IPS-NIHi7 (cell line): Measurements from ENCODE around the gene SNCG.

Experiments used
- DNase-seq: peaks from one replicate; pipeline ENCODE4 v3.0.0; 2012; ENCODE audit warnings: mixed read lengths; ENCODE audit errors: extremely low spot score

Gene SNCG

DNA sequence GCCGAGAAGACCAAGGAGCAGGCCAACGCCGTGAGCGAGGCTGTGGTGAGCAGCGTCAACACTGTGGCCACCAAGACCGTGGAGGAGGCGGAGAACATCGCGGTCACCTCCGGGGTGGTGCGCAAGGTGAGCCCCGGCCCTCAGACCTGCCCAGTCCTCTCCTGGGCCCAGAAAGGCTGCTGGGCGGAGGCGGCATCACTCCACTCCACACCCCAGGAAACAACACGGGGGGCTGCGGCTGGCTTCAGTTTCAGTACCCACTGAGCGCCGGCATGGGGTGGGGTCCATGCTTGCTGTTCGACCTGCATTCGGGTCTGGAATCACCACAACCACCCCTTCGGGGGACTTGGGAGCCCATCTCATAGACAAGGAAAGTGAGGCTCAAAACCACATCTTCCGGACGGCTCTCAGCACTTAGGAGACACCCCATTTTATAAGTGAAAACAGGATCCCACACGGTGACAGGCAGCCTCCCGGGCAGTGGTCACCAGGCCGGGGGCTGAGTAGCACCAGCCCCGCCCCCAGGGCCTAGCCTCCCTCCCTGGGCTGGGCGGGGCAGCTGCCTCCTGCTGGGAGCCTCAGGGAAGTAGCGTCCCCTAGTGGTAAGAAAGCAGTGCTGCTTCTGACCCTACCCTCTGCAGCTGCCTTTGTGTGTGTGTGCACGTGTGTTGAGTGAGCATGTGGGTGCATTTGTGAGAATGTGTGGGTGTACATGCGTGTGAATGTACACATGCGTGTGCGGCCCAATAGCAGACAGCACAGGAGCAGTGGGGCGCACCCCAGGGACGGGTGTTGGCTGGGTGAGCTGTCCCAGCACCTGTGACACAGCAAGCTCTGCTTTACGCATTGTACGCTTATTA is 1.8 kb downstream of the SNCG start:
- peak; percentile 86 for DNase-seq

DNA sequence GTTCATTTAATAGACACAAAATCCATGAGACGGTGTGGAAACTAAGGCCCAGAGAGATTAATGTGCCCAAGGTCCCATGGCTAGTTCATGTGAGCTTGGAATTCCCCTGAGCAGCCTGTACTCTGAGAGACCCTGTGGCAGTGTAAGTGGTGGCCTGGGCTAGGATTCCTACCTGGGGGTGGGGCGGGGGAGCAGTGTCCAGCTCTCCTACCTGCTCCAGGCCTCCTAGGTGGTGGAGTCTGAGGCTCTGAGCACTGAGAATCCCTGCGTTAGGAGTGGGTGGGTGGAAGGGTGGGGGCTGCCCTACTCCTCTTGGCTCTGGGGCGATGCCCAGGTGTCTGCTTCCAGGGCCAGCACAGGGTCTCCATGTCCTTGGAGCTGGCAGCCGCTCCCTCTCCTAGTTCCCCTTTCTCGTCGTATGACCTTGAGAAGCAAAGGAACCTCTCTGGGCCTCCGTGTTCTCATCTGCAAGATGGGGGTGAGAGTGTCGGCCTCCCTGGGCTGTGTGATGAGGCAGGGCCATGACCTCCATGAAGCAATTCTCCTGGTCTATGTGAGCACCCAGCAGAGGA is 2.5 kb downstream of the SNCG start:
- no peak for DNase-seq

GRCh38 chr10:86961481-86962091 is 3.2 kb downstream of the SNCG start:
- no peak for DNase-seq

DNA sequence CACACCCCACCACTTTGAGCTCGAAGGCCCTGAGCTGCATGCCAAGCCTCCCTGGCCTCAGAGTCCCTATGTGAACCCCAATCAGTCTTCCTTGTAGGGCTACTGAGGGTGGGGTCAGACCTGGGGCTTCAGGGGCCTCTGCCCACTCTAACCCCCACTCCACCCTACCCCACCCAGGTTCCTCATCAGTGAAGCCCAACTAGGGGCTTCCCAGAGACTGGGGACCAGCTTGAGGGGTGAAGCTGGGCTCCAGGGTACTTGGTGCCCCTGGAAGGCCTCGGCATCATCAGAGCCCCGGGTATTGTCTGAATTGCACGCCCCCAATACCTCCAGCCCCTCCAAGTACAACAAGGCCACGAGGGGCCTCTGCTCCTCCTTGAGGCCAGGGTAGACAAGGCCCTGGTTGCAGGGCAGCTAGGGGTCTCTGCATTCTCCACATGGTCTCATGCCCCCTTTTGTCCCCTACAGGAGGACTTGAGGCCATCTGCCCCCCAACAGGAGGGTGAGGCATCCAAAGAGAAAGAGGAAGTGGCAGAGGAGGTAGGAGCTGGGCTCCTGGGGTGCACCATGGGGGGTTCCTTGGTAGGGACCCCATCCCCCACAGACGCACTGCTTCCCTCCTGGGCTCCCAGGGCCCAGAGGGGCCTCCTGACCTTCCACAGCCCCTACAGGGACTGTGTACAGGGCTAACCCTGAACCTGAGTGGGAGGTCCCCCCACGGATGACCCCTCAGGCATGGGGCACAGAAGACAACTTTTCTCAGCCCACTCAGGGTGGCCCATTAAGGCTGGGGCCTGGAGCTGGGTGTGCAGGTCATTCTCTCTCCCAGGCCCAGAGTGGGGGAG is 4.0 kb downstream of the SNCG start:
- DNase-seq, result no peak

DNA sequence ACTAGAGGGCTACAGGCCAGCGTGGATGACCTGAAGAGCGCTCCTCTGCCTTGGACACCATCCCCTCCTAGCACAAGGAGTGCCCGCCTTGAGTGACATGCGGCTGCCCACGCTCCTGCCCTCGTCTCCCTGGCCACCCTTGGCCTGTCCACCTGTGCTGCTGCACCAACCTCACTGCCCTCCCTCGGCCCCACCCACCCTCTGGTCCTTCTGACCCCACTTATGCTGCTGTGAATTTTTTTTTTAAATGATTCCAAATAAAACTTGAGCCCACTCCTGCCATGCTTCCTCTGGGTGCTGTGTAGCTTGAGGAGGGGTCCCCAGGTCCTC is 4.5 kb downstream of the SNCG start:
- DNase-seq, result no peak

- no peak for DNase-seq
Measured at GRCh38 chr10:86963341-86963919, 5.0 kb downstream of the SNCG start.

DNA sequence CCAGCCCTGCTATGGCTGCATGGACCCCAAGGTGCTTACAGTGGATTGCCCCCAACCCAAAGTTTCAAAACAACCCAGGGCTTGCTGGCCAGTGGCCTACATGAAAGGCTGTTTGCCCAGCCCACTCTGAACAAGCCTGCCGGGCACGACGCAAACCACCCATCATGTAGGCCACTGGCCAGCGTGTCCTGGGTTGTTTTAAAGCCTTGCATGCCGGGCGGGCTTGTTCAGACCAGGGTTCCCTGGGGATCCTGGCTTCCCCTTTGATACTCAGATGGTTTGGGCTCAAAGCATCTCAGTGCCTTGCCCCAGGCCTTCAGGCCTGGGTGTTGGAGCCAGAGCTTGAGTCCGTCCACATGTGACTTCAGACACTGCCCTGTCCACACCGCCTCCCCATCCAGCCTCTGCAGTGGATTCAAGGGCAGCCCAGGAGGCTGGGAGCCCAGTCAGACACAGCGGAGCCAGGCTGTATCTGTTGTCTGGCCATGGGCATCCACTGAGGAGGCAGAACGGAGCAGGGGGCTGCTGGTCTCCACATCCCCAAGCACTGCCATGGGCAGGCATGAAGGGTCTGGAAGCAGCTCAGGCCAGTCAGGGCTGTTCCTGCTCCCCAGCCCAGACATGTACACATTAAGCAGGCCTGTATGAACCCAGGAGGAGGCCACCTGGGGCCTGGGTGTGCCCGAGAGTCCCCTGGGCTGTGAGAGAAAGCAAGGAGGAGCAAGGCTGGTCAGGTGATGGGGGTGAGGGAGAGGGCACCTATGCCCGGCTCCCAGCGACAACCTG is 5.9 kb downstream of the SNCG start:
- peak; percentile 5 for DNase-seq

DNA sequence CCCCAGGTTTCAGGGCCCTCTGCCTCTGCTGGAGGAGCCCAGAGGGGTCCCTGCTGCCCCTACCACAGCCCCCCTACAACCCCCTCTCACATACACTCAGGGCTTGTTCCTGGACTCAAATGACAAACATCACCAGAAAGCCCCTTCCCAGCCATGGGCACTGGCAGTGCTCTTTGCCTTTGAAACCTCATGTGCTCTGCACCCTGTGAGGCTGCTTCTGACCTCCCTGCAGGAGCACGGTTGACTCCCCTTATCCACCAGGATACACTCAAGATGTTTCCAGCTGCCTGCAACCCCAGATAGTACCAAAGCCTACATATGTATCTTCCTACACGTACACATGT is 6.4 kb downstream of the SNCG start:
- peak; percentile 4 for DNase-seq

GRCh38 chr10:86965986-86966654 is 7.7 kb downstream of the SNCG start:
- DNase-seq, result peak; percentile 3

- DNase-seq, result peak; percentile 6
Measured at GRCh38 chr10:86967481-86967941, 9.1 kb downstream of the SNCG start.

- peak; percentile 8 for DNase-seq
Measured at GRCh38 chr10:86968271-86968993, 10.0 kb downstream of the SNCG start, which contains the start of gene ADIRF. Gene ADIRF, plus strand, starts transcription at chr10:86968482. Its CDS starts 63 bp downstream, at chr10:86968545.

GRCh38 chr10:86968994-86969355 is 10.6 kb downstream of the SNCG start:
- peak; percentile 6 for DNase-seq

DNA sequence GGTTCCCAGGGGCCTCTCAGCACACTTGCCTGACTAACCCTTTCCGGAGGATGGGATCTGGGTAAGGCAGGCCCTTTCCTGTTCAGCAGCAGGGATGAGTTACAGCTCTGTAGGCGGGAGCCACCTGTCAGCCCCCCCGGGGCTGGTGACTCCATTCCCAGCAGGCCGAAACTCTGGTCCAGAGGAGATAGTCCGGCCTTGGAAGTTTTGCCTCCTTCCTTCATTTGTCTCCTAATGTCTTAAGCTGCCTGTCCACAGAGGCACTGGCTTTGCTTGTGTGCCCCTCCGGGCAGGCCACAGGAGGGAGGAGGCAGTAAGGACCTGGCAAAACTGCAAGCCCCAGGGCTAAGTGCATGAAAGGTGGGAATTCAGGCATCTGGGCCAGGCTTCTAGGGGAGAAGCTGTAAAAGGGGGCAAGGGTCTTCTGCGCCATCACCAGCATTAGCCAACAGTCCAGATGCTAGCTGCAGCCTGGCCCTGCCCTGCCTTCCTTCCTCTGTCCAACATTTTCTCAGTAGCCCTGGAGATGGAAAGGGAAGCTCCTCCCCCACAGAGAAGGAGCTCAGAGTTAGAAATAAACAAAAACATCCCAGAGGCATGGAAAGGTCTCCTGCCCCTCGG is 11.1 kb downstream of the SNCG start:
- peak; percentile 9 for DNase-seq

- peak; percentile 63 for DNase-seq
Measured at GRCh38 chr10:86970162-86970981, 12.0 kb downstream of the SNCG start.

GRCh38 chr10:86970982-86971231 is 12.5 kb downstream of the SNCG start:
- DNase-seq, result peak; percentile 62

- DNase-seq, result peak; percentile 50
Measured at GRCh38 chr10:86971232-86971991, 13.0 kb downstream of the SNCG start.

DNA sequence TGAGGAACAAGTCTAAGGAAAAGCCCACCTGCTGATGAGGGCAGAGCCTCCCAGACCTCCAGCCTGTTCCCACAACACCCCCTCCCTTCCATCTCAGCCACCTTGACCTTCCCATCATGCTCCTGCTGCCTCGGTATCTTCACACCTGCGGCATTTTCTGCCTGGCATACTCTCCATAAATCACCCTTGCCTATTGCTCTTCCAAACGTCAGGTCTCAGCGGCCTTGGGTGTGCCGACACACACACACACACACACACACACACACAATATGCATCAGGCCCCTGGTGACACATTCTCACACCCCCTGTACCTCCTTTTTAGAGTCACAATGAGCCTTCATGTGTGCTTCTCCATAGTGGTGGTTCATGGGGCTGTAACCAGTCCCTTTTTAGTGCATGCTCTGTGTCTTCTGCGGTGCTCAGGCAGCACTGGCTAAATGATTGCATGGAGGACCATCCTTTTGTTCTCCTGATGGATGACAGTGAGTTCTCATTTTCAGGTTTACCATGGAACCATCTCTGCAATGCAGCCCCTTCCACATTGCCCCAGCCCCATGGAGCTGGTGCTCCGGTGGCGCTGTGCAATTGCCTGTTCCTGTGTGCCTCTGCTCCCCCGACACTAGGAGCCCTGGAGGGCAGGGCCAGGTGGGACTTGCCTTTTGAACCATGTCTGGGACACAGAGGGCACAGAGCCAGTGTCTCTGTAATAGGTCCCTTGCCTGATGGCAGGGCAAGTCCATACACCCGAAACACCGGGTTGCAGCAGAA is 14.4 kb downstream of the SNCG start:
- DNase-seq, result peak; percentile 3
